ENCODE measurements around the gene EPHA4.

The EPHA4 gene

GRCh38 chr2:221388891-221389290, 183.2 kb downstream of the EPHA4 start:
- no peaks in the 10 kb centered on the region for H3K36me3 ChIP-seq (replicated peaks; ENCODE audit: insufficient read depth, low read length)
- no peaks in the 10 kb centered on the region for H3K9me2 ChIP-seq (replicated peaks; ENCODE audit: insufficient read depth, low read length)
- H3K4me1 ChIP-seq (ENCODE audit: low read length), result no peaks in the 10 kb centered on the region
- no peak for DNase-seq
- no peak overlapping the region for H3K27ac ChIP-seq (ENCODE audit: low read length)
- no peak overlapping the region for H2AFZ ChIP-seq (ENCODE audit: low read length)
- H3K4me2 ChIP-seq (ENCODE audit: low read depth, low read length), result no peak overlapping the region
- H3K4me3 ChIP-seq (ENCODE audit: low read length), result no peak overlapping the region
- no peaks in the 10 kb centered on the region for H3F3A ChIP-seq (ENCODE audit: insufficient read depth, low read length)
- TF ChIP-seq EZH2phosphoT487 (IDR thresholded peaks at IDR 0.05; ENCODE audit: low read length), result no peak
- TF ChIP-seq EZH2 (optimal IDR thresholded peaks at IDR 0.05; ENCODE audit: low read depth, low read length), result no peak
- TF ChIP-seq CTCF (IDR thresholded peaks at IDR 0.05; ENCODE audit: low read length), result no peak
- H3K79me2 ChIP-seq (ENCODE audit: low read length), result no peaks in the 10 kb centered on the region
- no peaks in the 10 kb centered on the region for H3K9me3 ChIP-seq (replicated peaks; ENCODE audit: insufficient read depth, low read length)
- H3K9ac ChIP-seq (ENCODE audit: low read length), result no peak overlapping the region
- no peaks in the 10 kb centered on the region for H4K20me1 ChIP-seq (ENCODE audit: insufficient read depth, low read length)
- H3K27me3 ChIP-seq (replicated peaks; ENCODE audit: insufficient read depth, low read length), result no peaks in the 10 kb centered on the region

- Histone ChIP-seq H3K9ac (ENCODE audit: low read length) (no peak overlapping the region), H3K36me3 (replicated peaks; ENCODE audit: insufficient read depth, low read length) (no peaks in the 10 kb centered on the region), H4K20me1 (ENCODE audit: insufficient read depth, low read length) (no peaks in the 10 kb centered on the region), H3K4me3 (ENCODE audit: low read length) (no peak overlapping the region), H3K9me2 (replicated peaks; ENCODE audit: insufficient read depth, low read length) (no peaks in the 10 kb centered on the region), H3K79me2 (ENCODE audit: low read length) (no peaks in the 10 kb centered on the region), H2AFZ (ENCODE audit: low read length) (no peak overlapping the region), H3K4me1 (ENCODE audit: low read length) (no peaks in the 10 kb centered on the region), H3K9me3 (replicated peaks; ENCODE audit: insufficient read depth, low read length) (no peaks in the 10 kb centered on the region), H3F3A (ENCODE audit: insufficient read depth, low read length) (no peaks in the 10 kb centered on the region), H3K27ac (ENCODE audit: low read length) (no peak overlapping the region), H3K27me3 (replicated peaks; ENCODE audit: insufficient read depth, low read length) (no peaks in the 10 kb centered on the region), H3K4me2 (ENCODE audit: low read depth, low read length) (no peak overlapping the region)
- no peak for TF ChIP-seq EZH2 (optimal IDR thresholded peaks at IDR 0.05; ENCODE audit: low read depth, low read length)
- TF ChIP-seq CTCF (IDR thresholded peaks at IDR 0.05; ENCODE audit: low read length), result no peak
- no peak for TF ChIP-seq EZH2phosphoT487 (IDR thresholded peaks at IDR 0.05; ENCODE audit: low read length)
- no peak for DNase-seq
Measured at GRCh38 chr2:221385716-221386115, 186.4 kb downstream of the EPHA4 start.

- Histone ChIP-seq H3K9ac (ENCODE audit: low read length) (no peak overlapping the region), H3K36me3 (replicated peaks; ENCODE audit: insufficient read depth, low read length) (no peaks in the 10 kb centered on the region), H3K4me1 (ENCODE audit: low read length) (no peaks in the 10 kb centered on the region), H3K9me3 (replicated peaks; ENCODE audit: insufficient read depth, low read length) (no peaks in the 10 kb centered on the region), H3K27ac (ENCODE audit: low read length) (no peak overlapping the region), H4K20me1 (ENCODE audit: insufficient read depth, low read length) (no peaks in the 10 kb centered on the region), H2AFZ (ENCODE audit: low read length) (no peak overlapping the region), H3K27me3 (replicated peaks; ENCODE audit: insufficient read depth, low read length) (no peaks in the 10 kb centered on the region), H3F3A (ENCODE audit: insufficient read depth, low read length) (no peaks in the 10 kb centered on the region), H3K79me2 (ENCODE audit: low read length) (no peaks in the 10 kb centered on the region), H3K4me2 (ENCODE audit: low read depth, low read length) (no peak overlapping the region), H3K4me3 (ENCODE audit: low read length) (no peak overlapping the region), H3K9me2 (replicated peaks; ENCODE audit: insufficient read depth, low read length) (no peaks in the 10 kb centered on the region)
- no peak for TF ChIP-seq CTCF (IDR thresholded peaks at IDR 0.05; ENCODE audit: low read length)
- TF ChIP-seq EZH2phosphoT487 (IDR thresholded peaks at IDR 0.05; ENCODE audit: low read length), result no peak
- TF ChIP-seq EZH2 (optimal IDR thresholded peaks at IDR 0.05; ENCODE audit: low read depth, low read length), result no peak
- DNase-seq, result no peak
Measured at GRCh38 chr2:221381928-221382488, 190.1 kb downstream of the EPHA4 start.
